ENCODE measurements around the gene PHF12. TPM values are rescaled to one million over a fixed set of nuclear protein-coding genes. Genes with fewer than 3 reads are reported as not detected.

PHF12 gene
- total RNA-seq, 3 donors from 2014 or later (not counting 1 experiment from before 2014, with no cell fraction given): 163 to 177 (median 171) TPM

GRCh38 chr17:28957277-28957991 is 6.1 kb upstream of the PHF12 start:
- WGBS (ENCODE audit: insufficient coverage): 91% methylated on average over 12 of the region's 13 CpGs
- Histone ChIP-seq H3K27ac (ENCODE audit: low read length) (no peak overlapping the region), H3K4me1 (ENCODE audit: control insufficient read depth, insufficient read depth, low read length) (peaks cover 11% of the 10 kb centered on the region), H3K4me3 (ENCODE audit: low read length) (no peak overlapping the region), H3K36me3 (ENCODE audit: control insufficient read depth, insufficient read depth, low read length) (no peaks in the 10 kb centered on the region), H3K9me3 (ENCODE audit: control insufficient read depth, insufficient read depth, low read length) (no peaks in the 10 kb centered on the region), H3K27me3 (ENCODE audit: control insufficient read depth, insufficient read depth, low read length) (no peaks in the 10 kb centered on the region)
- DNase-seq: no peak
- intact Hi-C loops (cut with micrococcal nuclease): no loop called here
- H3K9me3 Mint-ChIP-seq: no peaks in the 10 kb centered on the region
- H3K27me3 Mint-ChIP-seq (ENCODE audit: low read depth in 2 of 2): peaks cover 0 to 3% of the 10 kb centered on the region in 2 donors
- TF ChIP-seq CTCF (IDR thresholded peaks at IDR 0.05): no peak
- H3K4me3 Mint-ChIP-seq: no peak overlapping the region
- ATAC-seq: no peak
- no peaks in the 10 kb centered on the region for H3K36me3 Mint-ChIP-seq
- no peak overlapping the region for H3K27ac Mint-ChIP-seq
- H3K4me1 Mint-ChIP-seq: no peaks in the 10 kb centered on the region

- Mint-ChIP-seq H3K27me3 (ENCODE audit: low read depth in 2 of 2) (no peaks in the 10 kb centered on the region), H3K4me1 (no peaks in the 10 kb centered on the region), H3K36me3 (no peaks in the 10 kb centered on the region), H3K4me3 (no peak overlapping the region), H3K9me3 (no peaks in the 10 kb centered on the region), H3K27ac (no peak overlapping the region)
- Histone ChIP-seq H3K4me1 (ENCODE audit: control insufficient read depth, insufficient read depth, low read length) (peaks cover 15% of the 10 kb centered on the region), H3K36me3 (ENCODE audit: control insufficient read depth, insufficient read depth, low read length) (no peaks in the 10 kb centered on the region), H3K9me3 (ENCODE audit: control insufficient read depth, insufficient read depth, low read length) (no peaks in the 10 kb centered on the region), H3K27me3 (ENCODE audit: control insufficient read depth, insufficient read depth, low read length) (no peaks in the 10 kb centered on the region), H3K27ac (ENCODE audit: low read length) (no peak overlapping the region), H3K4me3 (ENCODE audit: low read length) (no peak overlapping the region)
- no peak for DNase-seq
- WGBS (ENCODE audit: insufficient coverage): 88% methylated on average over 3 of the region's 3 CpGs
- ATAC-seq: no peak
- no peak for TF ChIP-seq CTCF (IDR thresholded peaks at IDR 0.05)
- intact Hi-C loops (cut with micrococcal nuclease): no loop called here
Measured at GRCh38 chr17:28956861-28957260, 5.5 kb upstream of the PHF12 start.

GRCh38 chr17:28956112-28956511 is 4.8 kb upstream of the PHF12 start:
- no peak overlapping the region for H3K27ac Mint-ChIP-seq
- Histone ChIP-seq H3K27me3 (ENCODE audit: control insufficient read depth, insufficient read depth, low read length) (no peaks in the 10 kb centered on the region), H3K9me3 (ENCODE audit: control insufficient read depth, insufficient read depth, low read length) (no peaks in the 10 kb centered on the region), H3K4me3 (ENCODE audit: low read length) (no peak overlapping the region), H3K36me3 (ENCODE audit: control insufficient read depth, insufficient read depth, low read length) (no peaks in the 10 kb centered on the region), H3K4me1 (ENCODE audit: control insufficient read depth, insufficient read depth, low read length) (peaks cover 16% of the 10 kb centered on the region), H3K27ac (ENCODE audit: low read length) (no peak overlapping the region)
- no peaks in the 10 kb centered on the region for H3K36me3 Mint-ChIP-seq
- WGBS (ENCODE audit: insufficient coverage): 93% methylated on average over 7 of the region's 7 CpGs
- TF ChIP-seq CTCF (IDR thresholded peaks at IDR 0.05): no peak
- ATAC-seq (no peak), DNase-seq (no peak)
- no peak overlapping the region for H3K4me3 Mint-ChIP-seq
- H3K4me1 Mint-ChIP-seq: no peaks in the 10 kb centered on the region
- no peaks in the 10 kb centered on the region for H3K9me3 Mint-ChIP-seq
- intact Hi-C loops (cut with micrococcal nuclease): no loop called here
- H3K27me3 Mint-ChIP-seq (ENCODE audit: low read depth in 2 of 2): no peaks in the 10 kb centered on the region

GRCh38 chr17:28955408-28955807 is 4.1 kb upstream of the PHF12 start:
- Histone ChIP-seq H3K9me3 (ENCODE audit: control insufficient read depth, insufficient read depth, low read length) (no peaks in the 10 kb centered on the region), H3K36me3 (ENCODE audit: control insufficient read depth, insufficient read depth, low read length) (no peaks in the 10 kb centered on the region), H3K27me3 (ENCODE audit: control insufficient read depth, insufficient read depth, low read length) (no peaks in the 10 kb centered on the region), H3K27ac (ENCODE audit: low read length) (no peak overlapping the region), H3K4me3 (ENCODE audit: low read length) (no peak overlapping the region), H3K4me1 (ENCODE audit: control insufficient read depth, insufficient read depth, low read length) (peaks cover 16% of the 10 kb centered on the region)
- DNase-seq (no peak), ATAC-seq (no peak)
- H3K9me3 Mint-ChIP-seq: no peaks in the 10 kb centered on the region
- TF ChIP-seq CTCF (IDR thresholded peaks at IDR 0.05): no peak
- H3K27ac Mint-ChIP-seq: no peak overlapping the region
- intact Hi-C loops (cut with micrococcal nuclease): no loop called here
- peaks cover 0 to 3% of the 10 kb centered on the region in 2 donors for H3K4me1 Mint-ChIP-seq
- 96% methylated on average over 5 of the region's 5 CpGs for WGBS (ENCODE audit: insufficient coverage)
- H3K36me3 Mint-ChIP-seq: no peaks in the 10 kb centered on the region
- no peaks in the 10 kb centered on the region for H3K27me3 Mint-ChIP-seq (ENCODE audit: low read depth in 2 of 2)
- H3K4me3 Mint-ChIP-seq: no peak overlapping the region

Measured in natural killer cell (primary cell).